Hypothalamus (tissue), 51 donors: ENCODE results near the gene CDKN1C.

Experiments
- DNase-seq, 51 donors: peaks; one replicate each; lab custom pipeline; 2025; lab: John Stamatoyannopoulos, UW

Gene CDKN1C

DNA sequence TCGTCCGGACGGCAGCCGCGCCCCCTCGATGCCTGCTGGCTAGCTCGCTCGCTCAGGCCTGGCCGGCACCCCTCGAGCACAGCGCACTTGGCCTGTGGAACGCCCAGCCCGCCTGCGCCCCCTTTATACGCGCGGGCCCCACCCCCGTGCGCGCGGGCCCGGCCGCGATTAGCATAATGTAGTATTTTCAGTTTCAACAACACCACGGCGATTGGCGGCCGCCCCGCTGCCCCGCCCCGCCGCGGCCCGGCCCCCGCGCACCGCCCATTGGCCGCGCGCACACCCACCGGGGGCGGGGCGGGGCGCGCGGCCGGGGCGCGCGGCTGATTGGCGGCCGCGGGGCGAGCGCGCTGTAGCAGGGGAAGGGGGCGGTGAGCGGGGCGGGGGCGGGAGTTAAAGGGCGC, at the start of gene CDKN1C:
TSS of gene CDKN1C (minus strand) at position 98 of the 404 bp plus-strand sequence. CDS start 319 bp downstream, outside the sequence.
- DNase-seq, result peak in 46 of 51 donors; percentile 39 to 93 (median 80)

GRCh38 chr11:2934611-2935239, 49.1 kb upstream of the CDKN1C start:
- no peak for DNase-seq

DNA sequence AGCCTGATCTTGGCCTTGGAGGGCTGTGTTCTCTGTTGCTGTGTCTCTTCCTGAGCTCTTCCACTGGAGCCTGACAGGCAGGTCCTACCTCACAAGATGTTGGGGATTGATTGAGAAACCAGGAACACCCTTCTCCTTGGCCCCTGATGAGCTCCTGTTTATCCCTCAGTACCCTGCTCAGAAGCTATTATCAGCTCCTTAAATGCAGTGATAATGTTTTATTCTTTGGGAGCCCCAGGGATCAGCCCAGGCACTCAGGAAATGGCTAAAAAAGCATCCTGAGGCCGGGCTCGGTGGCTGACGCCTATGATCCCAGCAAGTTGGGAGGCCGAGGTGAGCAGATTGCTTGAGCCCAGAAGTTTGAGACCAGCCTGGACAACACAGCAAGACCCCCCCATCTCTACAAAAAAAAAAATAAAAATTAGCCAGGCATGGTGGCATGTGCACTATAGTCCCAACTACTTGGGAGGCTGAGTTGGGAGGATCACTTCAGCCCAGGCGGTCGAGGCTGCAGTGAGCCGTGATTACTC, 48.5 kb upstream of the CDKN1C start:
- DNase-seq, result no peak

GRCh38 chr11:2933375-2934020, 47.9 kb upstream of the CDKN1C start:
- DNase-seq, result peak in 7 of 51 donors; percentile 23 to 48 (median 28)

GRCh38 chr11:2932850-2933251, 47.3 kb upstream of the CDKN1C start:
- DNase-seq, result no peak

DNA sequence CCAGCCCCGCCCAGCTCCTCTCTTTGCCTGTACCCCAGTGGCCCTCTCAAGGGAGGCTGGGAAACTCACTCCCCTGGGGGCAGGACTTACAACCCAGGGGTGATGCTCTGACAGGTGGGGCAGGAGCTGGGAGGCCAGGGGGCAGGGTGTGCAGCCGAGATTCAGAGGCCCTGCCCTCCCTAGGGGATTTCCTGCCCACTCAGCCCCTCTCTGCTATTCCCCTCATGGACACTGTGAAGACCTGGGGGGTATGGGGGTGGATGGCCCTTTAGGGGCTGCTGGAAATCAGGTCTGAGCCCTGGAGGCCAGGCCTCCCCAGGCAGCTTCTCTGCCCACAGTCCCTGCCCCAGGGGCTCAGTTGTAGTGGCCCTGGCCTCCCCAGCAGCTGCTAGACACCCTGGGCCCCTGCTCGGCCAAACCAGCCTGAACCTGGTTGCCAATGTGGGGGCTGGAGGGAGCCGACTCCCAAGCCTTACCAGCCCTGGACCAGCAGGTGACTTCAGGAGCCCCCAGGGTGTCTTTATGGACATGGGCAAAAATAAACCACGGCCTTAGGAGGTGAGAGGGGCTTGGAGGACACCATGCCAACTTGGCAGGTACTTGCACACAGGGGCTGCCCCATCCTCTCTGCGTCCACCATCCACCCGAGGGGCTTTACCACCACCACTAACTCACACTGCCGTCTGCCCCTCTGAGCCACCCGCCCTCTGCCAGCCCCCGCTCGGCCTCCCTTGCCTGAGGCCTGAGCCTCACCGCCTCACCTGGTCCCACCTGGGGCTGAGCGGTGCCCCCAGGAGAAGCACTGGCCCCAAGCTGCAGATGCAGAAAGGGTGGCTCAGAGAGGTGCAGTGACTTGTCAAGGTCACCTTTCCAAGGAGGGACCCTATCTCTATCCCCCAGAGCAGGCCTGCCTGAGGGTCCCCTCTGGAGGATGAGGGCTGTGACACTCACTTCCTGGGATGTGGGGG, 46.5 kb upstream of the CDKN1C start:
- no peak for DNase-seq

DNA sequence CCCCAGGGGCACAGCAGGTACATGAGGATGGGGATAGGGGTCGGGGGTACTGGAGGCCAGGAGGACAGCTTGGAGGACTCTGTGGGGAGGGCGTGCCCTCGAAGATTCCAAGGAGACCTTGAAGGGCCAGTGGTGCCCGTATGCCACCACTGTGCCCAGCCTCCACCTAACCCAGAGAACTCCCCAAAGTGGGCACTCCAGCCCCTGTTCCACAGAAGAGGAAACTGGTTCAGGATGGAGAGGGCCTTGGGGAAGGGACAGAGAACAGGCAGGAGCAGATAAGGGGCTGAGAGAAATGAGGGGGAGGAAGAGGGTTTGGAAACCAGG, 45.8 kb upstream of the CDKN1C start:
- no peak for DNase-seq

- peak in 3 of 51 donors; percentile 3 to 31 (median 29) for DNase-seq
These were observed 45.3 kb upstream of the CDKN1C start for GRCh38 chr11:2930704-2931419.

- DNase-seq, result peak in 1 of 51 donors; percentile 15
These were observed 44.6 kb upstream of the CDKN1C start for GRCh38 chr11:2929950-2930703.

DNA sequence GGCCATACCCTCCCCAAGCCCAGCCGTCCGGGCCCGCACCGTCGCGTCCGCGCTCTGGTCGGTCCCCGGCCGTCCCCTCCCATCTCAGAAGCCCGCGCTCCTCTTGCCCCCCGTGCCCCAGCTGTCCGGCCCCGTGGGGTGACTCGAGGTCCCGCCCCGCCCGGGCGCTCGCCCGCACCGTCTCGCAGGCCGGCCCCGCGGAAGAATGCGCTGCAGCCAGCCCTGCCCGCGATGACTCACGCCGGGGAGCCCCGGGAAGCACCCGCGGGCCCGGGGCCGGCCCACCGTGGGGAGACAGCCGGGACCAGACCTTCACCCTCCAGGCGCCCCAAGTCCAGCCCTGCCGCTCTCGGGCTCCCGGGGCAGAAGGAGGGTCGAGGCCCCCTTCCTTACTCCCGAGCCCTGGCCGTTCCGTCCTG, 44.0 kb upstream of the CDKN1C start:
- no peak for DNase-seq

DNA sequence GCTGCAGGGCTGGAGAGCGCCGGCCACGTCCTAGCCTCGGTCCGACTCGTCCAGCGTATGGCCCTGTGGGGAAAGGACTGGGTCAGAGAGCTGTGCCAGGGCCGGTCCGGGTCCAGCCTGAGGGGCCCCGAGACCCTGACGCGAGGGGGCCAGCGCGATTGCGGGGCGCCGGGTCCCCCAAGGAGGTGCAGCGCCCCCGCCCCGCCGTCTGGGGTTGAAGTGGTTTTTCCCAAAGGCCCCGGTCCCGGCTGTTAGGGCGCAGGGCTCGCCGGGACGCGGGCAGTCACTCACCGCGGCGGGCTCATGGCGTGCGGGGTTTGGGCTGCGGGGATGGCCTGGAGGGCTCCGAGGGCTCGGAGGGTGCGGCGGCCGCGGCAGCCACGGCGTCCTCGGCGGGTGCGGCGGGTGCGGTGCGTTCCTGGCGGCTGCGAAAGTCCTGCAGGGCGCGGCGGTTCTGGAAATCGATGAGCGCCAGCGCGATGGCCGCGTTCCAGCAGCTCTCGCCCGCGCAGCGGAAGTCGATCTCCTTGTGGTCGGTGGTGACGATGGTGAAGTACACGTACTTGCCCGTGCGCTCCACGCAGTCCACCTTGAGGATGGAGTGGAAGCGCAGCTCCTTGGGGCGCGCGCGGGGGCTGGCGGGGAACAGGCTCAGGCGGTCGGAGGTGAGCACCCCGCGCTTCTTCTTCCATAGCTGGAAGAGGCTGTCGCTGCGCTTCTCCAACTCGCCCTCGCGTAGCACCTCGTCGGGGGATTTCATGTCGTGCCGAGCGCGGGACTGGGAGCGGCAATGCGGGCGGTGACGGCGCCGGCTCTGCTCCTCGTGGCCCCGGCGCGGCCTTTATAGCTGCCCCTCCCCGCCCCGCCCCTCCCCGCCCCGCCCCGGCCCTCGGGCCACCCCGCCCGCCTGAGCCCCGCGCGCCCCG, 43.3 kb upstream of the CDKN1C start, which contains the start of gene PHLDA2:
TSS of gene PHLDA2 (minus strand) at position 816 of the 926 bp plus-strand sequence. CDS start at position 760, 56 bp downstream.
- DNase-seq, result peak in 3 of 51 donors; percentile 10 to 24 (median 21)

DNA sequence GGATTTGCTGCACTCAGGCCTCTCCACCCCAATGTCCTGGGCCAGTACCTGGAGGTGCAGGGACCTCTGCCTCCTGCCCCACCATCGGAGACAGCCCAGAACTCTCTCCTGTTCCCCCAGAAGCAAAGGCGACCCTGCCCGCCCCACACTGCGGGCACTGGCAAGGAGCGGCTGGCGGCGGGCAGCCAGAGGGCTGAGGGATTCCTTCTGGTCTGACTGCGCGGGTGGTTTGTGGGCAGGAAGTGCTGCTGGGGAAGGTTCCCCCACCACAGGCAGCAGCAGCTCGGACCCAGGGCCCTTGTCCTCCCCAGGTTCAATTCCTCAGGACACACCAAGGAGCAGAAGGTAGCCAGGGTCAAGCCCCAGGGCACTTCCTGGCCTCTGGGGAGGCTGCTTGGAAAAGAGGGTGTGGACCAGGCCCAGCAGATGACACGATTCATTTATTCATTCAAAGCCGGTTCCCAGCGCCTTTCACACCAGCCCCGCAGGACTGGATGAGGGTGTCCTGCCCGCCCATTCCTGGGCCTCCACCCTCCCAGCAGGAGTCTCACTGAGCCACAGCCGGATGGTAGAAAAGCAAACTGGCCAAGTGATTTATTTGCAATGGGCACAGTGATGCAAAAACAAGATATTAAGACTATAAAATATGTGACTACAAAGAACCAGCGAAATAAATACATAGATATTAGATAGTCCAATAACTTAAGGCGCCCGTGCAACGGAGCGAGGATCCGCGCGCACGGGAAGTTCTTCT, 42.5 kb upstream of the CDKN1C start:
- DNase-seq, result no peak

DNA sequence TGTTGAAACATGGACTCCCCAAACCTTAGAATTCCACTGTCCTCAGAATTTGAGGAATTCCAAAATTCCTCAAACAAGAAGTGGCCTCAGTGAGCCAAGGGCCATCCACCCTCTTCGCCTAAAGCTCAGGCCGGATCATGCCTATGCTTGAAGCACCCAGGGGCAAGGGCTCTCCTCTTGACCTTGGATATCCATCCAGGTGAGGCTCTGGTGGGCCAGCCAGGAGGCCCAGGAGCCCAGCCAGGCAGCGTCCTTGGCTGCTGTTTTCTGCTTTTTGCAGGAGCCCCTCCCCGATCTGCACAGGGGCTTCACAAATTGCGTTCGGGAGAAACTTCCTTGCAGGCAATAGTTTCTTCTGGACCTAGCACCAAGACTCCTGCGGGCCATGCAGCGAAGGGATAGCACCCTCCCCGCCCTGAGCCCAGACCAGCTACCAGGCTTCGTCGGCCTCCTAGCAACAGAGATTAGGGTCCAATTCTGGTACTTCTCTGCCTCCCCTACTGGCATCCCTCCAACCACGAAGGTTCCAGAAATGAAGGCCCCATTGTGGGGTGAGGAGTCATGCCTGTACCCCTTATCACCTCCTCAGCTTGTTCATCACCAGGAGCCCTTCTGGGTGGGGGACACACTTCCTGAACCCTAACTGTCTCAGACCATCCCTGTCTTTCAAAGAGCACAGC, 41.7 kb upstream of the CDKN1C start:
- DNase-seq, result no peak

- DNase-seq, result no peak
These were observed 41.1 kb upstream of the CDKN1C start for GRCh38 chr11:2926611-2927051.

DNA sequence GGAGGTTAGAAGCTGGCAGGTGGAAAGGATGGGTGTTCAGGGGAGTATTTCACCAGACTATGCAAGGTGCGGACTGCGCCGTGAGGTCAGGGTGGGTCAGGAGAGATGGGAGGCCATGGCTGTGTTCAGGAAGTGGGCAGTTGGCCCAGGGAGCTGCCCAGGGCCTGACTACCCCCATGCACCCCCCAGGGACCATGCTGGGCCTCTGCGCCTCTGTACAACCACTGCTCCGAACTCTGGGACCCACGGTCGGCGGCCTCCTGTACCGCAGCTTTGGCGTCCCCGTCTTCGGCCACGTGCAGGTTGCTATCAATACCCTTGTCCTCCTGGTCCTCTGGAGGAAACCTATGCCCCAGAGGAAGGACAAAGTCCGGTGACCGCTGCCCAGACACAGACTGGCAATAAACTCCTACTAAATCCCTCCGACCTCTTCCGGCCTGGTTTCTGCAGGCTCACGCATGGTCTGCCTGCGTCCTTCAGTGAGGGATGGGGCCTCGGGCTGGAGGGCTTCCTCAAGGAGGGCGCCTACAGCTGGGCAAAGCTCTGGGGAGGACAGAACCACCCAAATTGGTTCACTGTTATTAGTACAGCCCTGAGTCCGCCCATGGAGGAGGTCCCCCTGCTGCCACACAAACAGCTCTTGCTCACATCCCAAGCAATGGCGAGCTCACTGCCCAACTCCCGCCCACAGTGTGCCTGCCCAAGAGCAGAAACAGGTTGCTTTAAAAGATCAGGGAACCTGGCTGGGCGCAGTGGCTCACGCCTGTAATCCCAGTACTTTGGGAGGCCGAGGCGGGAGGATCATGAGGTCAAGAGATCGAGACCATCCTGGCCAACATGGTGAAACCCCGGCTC, 39.5 kb upstream of the CDKN1C start:
- no peak for DNase-seq

- no peak for DNase-seq
These were observed 38.8 kb upstream of the CDKN1C start for GRCh38 chr11:2924381-2924780.
